PC-3 (cell line): ENCODE data around the gene SLC22A3.

ENCODE experiments used
- CTCF ChIP-seq: fragments of 300-600 bp; sonication (generic); conservative IDR thresholded peaks from 2 replicates; pipeline ENCODE4 v1.5.1; 2017; ENCODE audit warnings: antibody characterized with exemption, low read depth, mild to moderate bottlenecking, low read length
- EZH2 ChIP-seq: fragments of 300-600 bp; sonication (generic); IDR thresholded peaks from one replicate; pipeline ENCODE4 v1.6.1; 2017; ENCODE audit warnings: antibody characterized with exemption, mild to moderate bottlenecking, low read length; ENCODE audit not compliant: unreplicated experiment

GRCh38 chr6:160330619-160331018 lies 17.6 kb upstream of the SLC22A3 start:
- TF ChIP-seq CTCF = no peak
- no peak for TF ChIP-seq EZH2
